ENCODE results near the gene RBMS2. TPM values are rescaled to one million over a fixed set of nuclear protein-coding genes. Genes with fewer than 3 reads are reported as not detected.

The RBMS2 gene
- total and polyA plus RNA-seq, 9 of the 15 experiments (the other 6 are each of a cell fraction or from before 2014, with no cell fraction given) = 0.08 to 10.5 (median 0.31) TPM

GRCh38 chr12:56530390-56531055 lies 8.9 kb downstream of the RBMS2 start (continued):
- TF ChIP-seq, protein P1, sequence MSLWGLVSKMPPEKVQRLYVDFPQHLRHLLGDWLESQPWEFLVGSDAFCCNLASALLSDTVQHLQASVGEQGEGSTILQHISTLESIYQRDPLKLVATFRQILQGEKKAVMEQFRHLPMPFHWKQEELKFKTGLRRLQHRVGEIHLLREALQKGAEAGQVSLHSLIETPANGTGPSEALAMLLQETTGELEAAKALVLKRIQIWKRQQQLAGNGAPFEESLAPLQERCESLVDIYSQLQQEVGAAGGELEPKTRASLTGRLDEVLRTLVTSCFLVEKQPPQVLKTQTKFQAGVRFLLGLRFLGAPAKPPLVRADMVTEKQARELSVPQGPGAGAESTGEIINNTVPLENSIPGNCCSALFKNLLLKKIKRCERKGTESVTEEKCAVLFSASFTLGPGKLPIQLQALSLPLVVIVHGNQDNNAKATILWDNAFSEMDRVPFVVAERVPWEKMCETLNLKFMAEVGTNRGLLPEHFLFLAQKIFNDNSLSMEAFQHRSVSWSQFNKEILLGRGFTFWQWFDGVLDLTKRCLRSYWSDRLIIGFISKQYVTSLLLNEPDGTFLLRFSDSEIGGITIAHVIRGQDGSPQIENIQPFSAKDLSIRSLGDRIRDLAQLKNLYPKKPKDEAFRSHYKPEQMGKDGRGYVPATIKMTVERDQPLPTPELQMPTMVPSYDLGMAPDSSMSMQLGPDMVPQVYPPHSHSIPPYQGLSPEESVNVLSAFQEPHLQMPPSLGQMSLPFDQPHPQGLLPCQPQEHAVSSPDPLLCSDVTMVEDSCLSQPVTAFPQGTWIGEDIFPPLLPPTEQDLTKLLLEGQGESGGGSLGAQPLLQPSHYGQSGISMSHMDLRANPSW (CRISPR knock-in tag; IDR thresholded peaks at IDR 0.05) = no peak
- TF ChIP-seq TBP (optimal IDR thresholded peaks at IDR 0.05; ENCODE audit: low read depth, low read length) = no peak
- TF ChIP-seq BRD9 (IDR thresholded peaks at IDR 0.05; ENCODE audit: low read depth, partially characterized antibody) = no peak
- no peak for TF ChIP-seq ZBTB8A (IDR thresholded peaks at IDR 0.05; ENCODE audit: partially characterized antibody)
- no peak for TF ChIP-seq RBM15 (IDR thresholded peaks at IDR 0.05; ENCODE audit: insufficient read depth, low read length)
- TF ChIP-seq JUN (IDR thresholded peaks at IDR 0.05; ENCODE audit: borderline replicate concordance, low read depth, low read length) = no peak
- TF ChIP-seq JUN (CRISPR knock-in tag; IDR thresholded peaks at IDR 0.05; ENCODE audit: borderline replicate concordance) = no peak

DNA sequence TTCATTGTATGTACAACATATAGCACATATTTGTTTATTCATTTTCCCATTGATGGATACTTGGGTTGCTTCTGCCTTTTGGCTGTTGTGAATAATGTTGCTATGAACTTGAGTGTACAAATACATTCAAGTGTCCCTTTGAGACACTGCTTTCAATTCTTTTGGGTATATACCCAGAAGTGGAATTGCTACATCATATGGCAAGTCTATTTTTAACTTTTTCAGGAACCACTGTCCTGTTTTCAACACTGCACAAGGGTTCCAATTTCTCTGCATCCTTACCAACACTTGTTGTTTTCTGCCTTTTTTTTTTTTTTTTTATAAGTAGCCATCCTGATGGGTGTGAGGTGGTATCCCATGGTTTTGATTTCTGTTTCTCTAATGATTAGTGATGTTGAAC lies 15.9 kb downstream of the RBMS2 start:
- no peak overlapping the region for H3K9ac ChIP-seq (ENCODE audit: insufficient read depth in 1 of 2, low read depth in 2 of 2, low read length in 2 of 2)
- in situ Hi-C loops (cut with MboI) (no loop called here), intact Hi-C loops (cut with micrococcal nuclease) (no loop called here)
- H3K4me3 ChIP-seq = no peak overlapping the region
- DNase-seq (ENCODE audit: extremely low read depth in 1 of 4, low spot score in 3 of 4) = no peak
- no peaks in the 10 kb centered on the region for H3K79me2 ChIP-seq (ENCODE audit: control insufficient read depth, insufficient read depth, low read length)
- H3K4me1 ChIP-seq (replicated peaks in 1 of 2; ENCODE audit: control insufficient read depth in 2 of 2, insufficient read depth in 2 of 2, low read length in 2 of 2) = no peaks in the 10 kb centered on the region
- no peaks in the 10 kb centered on the region for H3K36me3 ChIP-seq (ENCODE audit: control insufficient read depth, insufficient read depth, low read length)
- no peaks in the 10 kb centered on the region for H3K9me3 ChIP-seq (replicated peaks; ENCODE audit: control insufficient read depth, insufficient read depth, low read depth, low read length)
- H3K27me3 ChIP-seq (ENCODE audit: control insufficient read depth in 2 of 2, insufficient read depth in 2 of 2, low read length in 2 of 2) = peaks cover 5 to 11% of the 10 kb centered on the region in 2 experiments; a peak in 4 of 5 replicates
- POLR2A ChIA-PET = no interaction called here
- no TSS peak for BruUV-seq (replicated peaks)
- no peaks in the 10 kb centered on the region for H3K9me1 ChIP-seq (ENCODE audit: control insufficient read depth, insufficient read depth, low read length)
- FAIRE-seq = no peak
- ATAC-seq = no peak
- H4K20me1 ChIP-seq (replicated peaks; ENCODE audit: control insufficient read depth, insufficient read depth, low read length) = no peaks in the 10 kb centered on the region
- H3K4me2 ChIP-seq (ENCODE audit: insufficient read depth, low read length) = no peak overlapping the region
- H3K27ac ChIP-seq (ENCODE audit: extremely low read depth, low read depth, low read length) = no peak overlapping the region
- CTCF ChIA-PET (ENCODE audit: low intra/inter-chr PET ratio) = no interaction called here
- no peak overlapping the region for H2AFZ ChIP-seq (ENCODE audit: low read depth, low read length)
- TF ChIP-seq ZNF639 (CRISPR knock-in tag; conservative IDR thresholded peaks at IDR 0.05 in 1 of 2, IDR thresholded peaks at IDR 0.05 in 1 of 2) (no peak), TEAD2 (tag; IDR thresholded peaks at IDR 0.05) (no peak), ZNF398 (CRISPR knock-in tag; IDR thresholded peaks at IDR 0.05) (no peak)
- TF ChIP-seq, protein P2, sequence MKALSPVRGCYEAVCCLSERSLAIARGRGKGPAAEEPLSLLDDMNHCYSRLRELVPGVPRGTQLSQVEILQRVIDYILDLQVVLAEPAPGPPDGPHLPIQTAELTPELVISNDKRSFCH (CRISPR knock-in tag; IDR thresholded peaks at IDR 0.05) = no peak
- TF ChIP-seq, protein P2 (tag; IDR thresholded peaks at IDR 0.05) = no peak
- TF ChIP-seq, protein P3, sequence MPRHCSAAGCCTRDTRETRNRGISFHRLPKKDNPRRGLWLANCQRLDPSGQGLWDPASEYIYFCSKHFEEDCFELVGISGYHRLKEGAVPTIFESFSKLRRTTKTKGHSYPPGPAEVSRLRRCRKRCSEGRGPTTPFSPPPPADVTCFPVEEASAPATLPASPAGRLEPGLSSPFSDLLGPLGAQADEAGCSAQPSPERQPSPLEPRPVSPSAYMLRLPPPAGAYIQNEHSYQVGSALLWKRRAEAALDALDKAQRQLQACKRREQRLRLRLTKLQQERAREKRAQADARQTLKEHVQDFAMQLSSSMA (CRISPR knock-in tag; IDR thresholded peaks at IDR 0.05) = no peak

Data from K562 (cell line).